ENCODE data around the gene MPZL2.
A peak's percentile ranks its signal among the peaks of the same experiment; 100 is the strongest.

The MPZL2 gene

GRCh38 chr11:118243993-118244762 is 19.9 kb downstream of the MPZL2 start:
- no peak for DNase-seq (ENCODE audit: low read depth in 4 of 4, low spot score in 1 of 4)

GRCh38 chr11:118243161-118243560 is 20.9 kb downstream of the MPZL2 start:
- no peak for DNase-seq (ENCODE audit: low read depth in 4 of 4, low spot score in 1 of 4)

GRCh38 chr11:118241764-118242098 is 22.4 kb downstream of the MPZL2 start:
- DNase-seq (ENCODE audit: low read depth in 4 of 4, low spot score in 1 of 4): no peak

- DNase-seq (ENCODE audit: low read depth in 4 of 4, low spot score in 1 of 4): peak in 1 of 4 experiments; percentile 52
These were observed 22.9 kb downstream of the MPZL2 start for GRCh38 chr11:118240999-118241763.

- no peak for DNase-seq (ENCODE audit: low read depth in 4 of 4, low spot score in 1 of 4)
These were observed 24.4 kb downstream of the MPZL2 start for GRCh38 chr11:118239509-118240205.

GRCh38 chr11:118238929-118239328 is 25.2 kb downstream of the MPZL2 start:
- no peak for DNase-seq (ENCODE audit: low read depth in 4 of 4, low spot score in 1 of 4)

- DNase-seq (ENCODE audit: low read depth in 4 of 4, low spot score in 1 of 4): no peak
These were observed 25.7 kb downstream of the MPZL2 start for GRCh38 chr11:118238421-118238820.

GRCh38 chr11:118236170-118236569 is 27.9 kb downstream of the MPZL2 start:
- no peak for DNase-seq (ENCODE audit: low read depth in 4 of 4, low spot score in 1 of 4)

- no peak for DNase-seq (ENCODE audit: low read depth in 4 of 4, low spot score in 1 of 4)
These were observed 29.3 kb downstream of the MPZL2 start for GRCh38 chr11:118234833-118235232.

DNA sequence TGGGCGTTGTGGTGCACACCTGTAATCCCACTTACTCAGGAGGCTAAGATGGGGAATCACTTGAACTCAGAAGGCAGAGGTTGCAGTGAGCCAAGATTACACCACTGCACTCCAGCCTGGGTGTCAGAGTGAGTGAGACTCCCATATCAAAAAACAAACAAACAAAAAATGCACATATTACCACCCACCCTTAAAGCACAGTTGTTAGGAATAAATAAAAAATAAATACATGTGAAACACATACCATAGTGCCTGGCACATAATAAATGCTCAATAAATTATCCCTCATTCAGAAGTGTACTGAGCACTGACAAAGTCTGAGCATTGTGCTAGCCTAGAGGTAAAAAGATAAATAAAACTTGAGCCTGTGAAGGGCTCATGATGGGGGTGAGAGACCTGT is 30.2 kb downstream of the MPZL2 start:
- no peak for DNase-seq (ENCODE audit: low read depth in 4 of 4, low spot score in 1 of 4)

DNA sequence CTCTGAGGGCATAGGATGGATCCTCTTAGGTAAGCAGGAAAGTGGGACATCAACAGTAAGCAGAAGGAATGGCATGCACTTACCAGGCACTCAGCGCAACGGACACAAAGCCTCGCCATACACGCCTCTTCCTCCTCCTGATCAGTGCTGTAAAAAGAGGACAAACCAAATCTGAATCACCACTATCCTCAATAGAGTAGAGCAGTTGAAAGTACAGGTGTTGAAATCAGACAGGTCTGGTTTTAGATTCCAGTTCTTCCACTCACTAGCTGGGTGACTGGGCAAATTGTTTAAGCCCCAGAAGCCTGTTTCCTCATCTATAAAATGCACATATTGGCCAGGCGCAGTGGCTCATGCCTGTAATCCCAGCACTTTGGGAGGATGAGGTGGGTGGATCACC is 30.7 kb downstream of the MPZL2 start:
- DNase-seq (ENCODE audit: low read depth in 4 of 4, low spot score in 1 of 4): no peak

DNA sequence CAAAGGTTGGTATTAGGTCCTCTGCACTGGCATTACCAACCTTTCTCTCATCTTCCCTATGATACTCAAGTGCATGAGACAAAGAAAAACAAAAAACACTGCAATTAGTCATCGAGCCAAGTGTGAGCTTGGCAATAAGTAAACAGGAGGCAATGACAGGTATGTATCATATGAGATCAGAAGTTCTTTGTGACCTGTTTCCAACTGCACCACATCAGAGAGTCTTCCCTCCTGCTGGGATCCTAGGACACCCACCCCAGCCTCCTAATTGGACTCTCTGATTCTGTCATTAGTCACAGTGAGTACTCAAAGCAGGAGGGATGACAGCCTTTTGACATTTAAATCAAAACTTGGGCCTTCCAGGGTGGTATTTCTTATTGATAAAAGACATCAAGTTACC is 31.4 kb downstream of the MPZL2 start:
- peak in 1 of 4 experiments; percentile 55 for DNase-seq (ENCODE audit: low read depth in 4 of 4, low spot score in 1 of 4)

DNA sequence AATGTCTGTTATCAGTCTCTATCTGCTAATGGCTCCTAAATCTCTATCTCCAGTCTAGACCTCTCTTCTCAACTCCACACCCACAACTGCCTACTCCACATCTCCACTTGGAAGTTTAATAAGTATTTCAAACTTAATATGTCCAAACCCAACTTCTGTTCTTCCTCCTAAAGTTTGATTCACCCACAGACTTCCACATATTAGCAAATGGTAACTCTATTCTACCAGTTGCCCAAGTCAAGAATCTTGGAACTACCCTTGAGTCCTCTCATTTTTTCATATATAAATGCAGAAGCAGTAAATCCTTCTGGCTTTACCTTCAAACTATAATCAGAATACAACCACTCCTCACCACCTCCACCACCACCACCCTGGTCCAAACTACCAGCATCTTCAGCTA is 32.6 kb downstream of the MPZL2 start:
- DNase-seq (ENCODE audit: low read depth in 4 of 4, low spot score in 1 of 4): no peak

DNA sequence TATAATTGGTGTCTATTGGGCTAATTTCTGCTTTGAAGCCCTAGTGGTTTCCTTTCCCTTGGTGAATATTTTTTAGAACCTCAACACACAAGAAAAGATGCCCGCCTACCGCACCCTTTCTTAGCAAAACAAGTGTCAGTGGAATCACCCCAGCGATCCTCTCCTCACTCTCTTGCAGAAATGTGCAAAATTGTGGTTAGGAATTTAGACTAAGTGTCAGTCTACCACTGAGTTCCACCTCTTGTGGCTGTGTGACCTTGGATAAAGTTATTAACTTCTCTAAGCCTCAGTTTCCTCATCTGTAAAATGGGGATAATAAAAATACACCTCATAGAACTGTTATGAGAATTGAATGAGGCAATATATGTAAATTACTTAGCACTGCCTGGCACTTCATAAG is 34.0 kb downstream of the MPZL2 start:
- no peak for DNase-seq (ENCODE audit: low read depth in 4 of 4, low spot score in 1 of 4)

DNA sequence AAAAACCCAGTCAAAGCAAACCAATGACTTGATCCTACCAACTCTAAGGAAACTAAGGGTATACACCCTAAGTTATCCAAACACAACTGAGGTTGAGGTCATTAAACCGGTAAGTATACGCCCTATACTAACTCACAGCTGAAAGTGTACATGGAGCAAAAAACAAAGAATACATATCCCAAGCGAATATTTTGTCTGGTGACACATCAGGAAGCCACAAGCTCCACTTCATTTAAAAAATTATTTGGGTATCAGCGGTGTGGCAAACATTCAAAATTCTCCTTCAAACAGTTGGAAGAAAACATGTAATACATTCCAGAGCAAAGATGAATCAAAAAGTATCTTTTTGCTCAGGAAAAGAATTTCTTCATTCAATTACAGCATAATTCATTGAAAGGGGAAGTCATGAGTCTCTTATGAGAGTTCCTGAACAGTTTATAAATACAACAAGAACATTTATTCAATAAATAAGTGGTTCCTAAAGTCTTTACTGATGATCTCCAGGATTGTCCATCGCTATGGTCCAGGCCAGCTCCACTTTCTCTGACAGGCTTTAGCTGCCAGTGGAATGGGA is 34.7 kb downstream of the MPZL2 start:
- DNase-seq (ENCODE audit: low read depth in 4 of 4, low spot score in 1 of 4): no peak

- no peak for DNase-seq (ENCODE audit: low read depth in 4 of 4, low spot score in 1 of 4)
These were observed 36.0 kb downstream of the MPZL2 start for GRCh38 chr11:118227865-118228785.

- no peak for DNase-seq (ENCODE audit: low read depth in 4 of 4, low spot score in 1 of 4)
These were observed 37.3 kb downstream of the MPZL2 start for GRCh38 chr11:118226781-118227180.

DNA sequence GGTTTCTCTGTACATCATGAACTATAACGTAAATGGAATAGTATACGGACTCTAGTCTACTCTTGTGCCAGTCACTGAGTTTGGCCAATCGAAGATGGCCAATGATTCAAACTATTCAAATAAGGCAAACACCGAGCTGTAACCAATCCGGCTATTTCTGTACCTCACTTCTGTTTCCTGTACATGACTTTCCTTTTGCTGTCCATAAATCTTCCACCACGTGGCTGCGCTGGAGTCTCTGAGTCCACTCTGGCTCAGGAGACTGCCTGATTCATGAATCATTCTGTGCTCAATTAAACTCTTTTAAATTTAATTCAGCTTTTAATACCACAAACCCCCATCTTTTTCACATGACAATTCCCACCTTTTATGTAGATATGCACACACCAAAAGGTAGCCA is 37.8 kb downstream of the MPZL2 start:
- DNase-seq (ENCODE audit: low read depth in 4 of 4, low spot score in 1 of 4): no peak

DNA sequence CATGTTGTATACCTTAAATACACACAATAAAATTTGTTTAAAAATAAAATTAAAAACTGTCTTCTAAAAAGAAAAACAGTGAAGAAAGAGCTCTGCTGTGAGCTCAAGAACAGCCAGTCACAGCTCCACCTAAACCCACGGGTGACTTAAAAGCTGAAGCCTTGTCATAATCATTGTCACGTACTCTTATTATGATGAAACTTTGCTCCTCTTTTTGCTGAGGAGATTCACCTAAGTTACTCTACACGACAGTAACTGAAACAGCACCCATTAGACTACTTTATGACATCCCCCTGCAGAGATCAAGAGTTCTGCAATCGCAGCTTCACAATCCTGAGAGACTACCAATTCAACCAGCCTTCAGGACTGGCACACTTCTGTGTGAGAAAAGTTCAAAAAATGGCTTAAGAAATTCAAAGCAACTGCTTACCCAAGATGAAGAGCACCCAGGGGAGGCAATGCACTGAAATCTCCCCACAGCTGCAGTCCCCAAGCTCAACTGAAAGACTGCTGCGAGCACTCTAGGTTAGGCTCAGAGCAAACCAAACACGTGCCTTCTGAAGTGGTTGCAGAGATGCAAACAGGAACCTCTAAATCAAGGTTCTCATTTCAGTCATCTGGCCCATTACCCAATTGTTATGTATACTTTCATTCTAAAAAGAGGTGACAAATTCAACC is 39.4 kb downstream of the MPZL2 start, which contains the start of gene JAML:
Gene JAML, minus strand, starts transcription at position 501 of the 678 bp plus-strand sequence. CDS start 10,145 bp downstream, outside the sequence.
- DNase-seq (ENCODE audit: low read depth in 4 of 4, low spot score in 1 of 4): no peak

DNA sequence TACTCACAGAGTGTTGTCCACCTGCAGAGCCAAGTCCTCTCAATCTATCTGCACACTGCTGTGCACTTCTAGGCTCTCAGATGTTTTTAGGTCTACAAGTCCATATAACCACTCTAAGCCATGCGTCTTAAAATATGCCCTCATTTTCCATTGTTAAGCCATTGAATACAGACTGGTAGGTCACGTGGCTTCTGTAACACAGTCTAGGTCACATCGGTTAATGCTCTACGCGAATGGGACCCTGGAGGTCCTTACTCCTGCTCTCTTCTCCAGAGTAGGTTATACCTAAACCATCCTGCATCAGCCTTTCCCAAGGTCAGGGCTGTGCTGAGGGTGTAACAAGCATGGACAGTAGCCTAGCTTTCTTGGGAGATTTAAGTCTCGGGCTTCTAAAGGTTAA is 40.1 kb downstream of the MPZL2 start:
- DNase-seq (ENCODE audit: low read depth in 4 of 4, low spot score in 1 of 4): no peak
